WTC11 (cell line): ENCODE measurements around the gene ZNF622.

Source experiments
- CTCF ChIP-seq: fragments of 200-600 bp; IDR thresholded peaks from 2 replicates; pipeline ENCODE4 v1.8.0; 2022; ENCODE audit warnings: antibody characterized with exemption
- JUN ChIP-seq: sonication (generic); formaldehyde crosslinking; IDR thresholded peaks from 2 replicates; pipeline ENCODE4 v1.8.0; 2023; ENCODE audit warnings: mild to moderate bottlenecking, missing genetic modification reagents
- SMAD3 ChIP-seq: sonication (generic); formaldehyde crosslinking; IDR thresholded peaks from 2 replicates; pipeline ENCODE4 v1.8.0; 2022; ENCODE audit warnings: missing genetic modification reagents, mild to moderate bottlenecking, borderline replicate concordance
- SMAD4 ChIP-seq: sonication (generic); formaldehyde crosslinking; IDR thresholded peaks from 2 replicates; pipeline ENCODE4 v1.8.0; 2022; ENCODE audit warnings: mild to moderate bottlenecking, missing genetic modification reagents
- TCF7 ChIP-seq: sonication (generic); formaldehyde crosslinking; IDR thresholded peaks from 2 replicates; pipeline ENCODE4 v1.8.0; 2022; ENCODE audit warnings: mild to moderate bottlenecking, low read depth, missing genetic modification reagents, moderate library complexity
- USF1 ChIP-seq: sonication (generic); formaldehyde crosslinking; IDR thresholded peaks from 2 replicates; pipeline ENCODE4 v1.8.0; 2022; ENCODE audit warnings: mild to moderate bottlenecking, missing genetic modification reagents
- USF2 ChIP-seq: sonication (generic); formaldehyde crosslinking; IDR thresholded peaks from 2 replicates; pipeline ENCODE4 v1.8.1; 2023; ENCODE audit warnings: mild to moderate bottlenecking, missing genetic modification reagents, moderate library complexity
- ZNF121 ChIP-seq: sonication (generic); formaldehyde crosslinking; IDR thresholded peaks from 2 replicates; pipeline ENCODE4 v1.8.0; 2023; ENCODE audit warnings: missing genetic modification reagents
- ZNF263 ChIP-seq: sonication (generic); formaldehyde crosslinking; IDR thresholded peaks from 2 replicates; pipeline ENCODE4 v1.8.1; 2022; ENCODE audit warnings: low read depth, mild to moderate bottlenecking, moderate library complexity, missing genetic modification reagents
- TF ChIP-seq, protein P1 (sequence below): sonication (generic); formaldehyde crosslinking; conservative IDR thresholded peaks from 2 replicates; pipeline ENCODE4 v1.8.1; 2022; ENCODE audit warnings: mild to moderate bottlenecking, missing genetic modification reagents
- TF ChIP-seq, protein P2 (sequence below): sonication (generic); formaldehyde crosslinking; IDR thresholded peaks from 2 replicates; pipeline ENCODE4 v1.8.1; 2023; ENCODE audit warnings: mild to moderate bottlenecking, missing genetic modification reagents
- TF ChIP-seq, protein P3 (sequence below): sonication (generic); formaldehyde crosslinking; IDR thresholded peaks from 2 replicates; pipeline ENCODE4 v1.8.0; 2023; ENCODE audit warnings: missing genetic modification reagents

- TF ChIP-seq, protein P1, sequence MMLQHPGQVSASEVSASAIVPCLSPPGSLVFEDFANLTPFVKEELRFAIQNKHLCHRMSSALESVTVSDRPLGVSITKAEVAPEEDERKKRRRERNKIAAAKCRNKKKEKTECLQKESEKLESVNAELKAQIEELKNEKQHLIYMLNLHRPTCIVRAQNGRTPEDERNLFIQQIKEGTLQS (CRISPR knock-in tag), result no peak
- TF ChIP-seq, protein P2, sequence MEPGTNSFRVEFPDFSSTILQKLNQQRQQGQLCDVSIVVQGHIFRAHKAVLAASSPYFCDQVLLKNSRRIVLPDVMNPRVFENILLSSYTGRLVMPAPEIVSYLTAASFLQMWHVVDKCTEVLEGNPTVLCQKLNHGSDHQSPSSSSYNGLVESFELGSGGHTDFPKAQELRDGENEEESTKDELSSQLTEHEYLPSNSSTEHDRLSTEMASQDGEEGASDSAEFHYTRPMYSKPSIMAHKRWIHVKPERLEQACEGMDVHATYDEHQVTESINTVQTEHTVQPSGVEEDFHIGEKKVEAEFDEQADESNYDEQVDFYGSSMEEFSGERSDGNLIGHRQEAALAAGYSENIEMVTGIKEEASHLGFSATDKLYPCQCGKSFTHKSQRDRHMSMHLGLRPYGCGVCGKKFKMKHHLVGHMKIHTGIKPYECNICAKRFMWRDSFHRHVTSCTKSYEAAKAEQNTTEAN (CRISPR knock-in tag), result no peak
- TF ChIP-seq ZNF263, result no peak
- TF ChIP-seq TCF7 (CRISPR knock-in tag), result no peak
- no peak for TF ChIP-seq CTCF
- no peak for TF ChIP-seq USF2 (CRISPR knock-in tag)
- TF ChIP-seq, protein P3, sequence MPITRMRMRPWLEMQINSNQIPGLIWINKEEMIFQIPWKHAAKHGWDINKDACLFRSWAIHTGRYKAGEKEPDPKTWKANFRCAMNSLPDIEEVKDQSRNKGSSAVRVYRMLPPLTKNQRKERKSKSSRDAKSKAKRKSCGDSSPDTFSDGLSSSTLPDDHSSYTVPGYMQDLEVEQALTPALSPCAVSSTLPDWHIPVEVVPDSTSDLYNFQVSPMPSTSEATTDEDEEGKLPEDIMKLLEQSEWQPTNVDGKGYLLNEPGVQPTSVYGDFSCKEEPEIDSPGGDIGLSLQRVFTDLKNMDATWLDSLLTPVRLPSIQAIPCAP (CRISPR knock-in tag), result no peak
- TF ChIP-seq SMAD4 (CRISPR knock-in tag), result no peak
- no peak for TF ChIP-seq SMAD3 (CRISPR knock-in tag)
- TF ChIP-seq USF1, result no peak
- TF ChIP-seq JUN (CRISPR knock-in tag), result no peak
- TF ChIP-seq ZNF121 (CRISPR knock-in tag), result no peak
Observed at GRCh38 chr5:16461026-16461425, 4.6 kb downstream of the ZNF622 start.
